AG09309 (cell line): Measurements from ENCODE around the gene MATK.
A peak's percentile ranks its signal among the peaks of the same experiment; 100 is the strongest.
"Not testable (repeated sequence)": the region's sequence is repeated elsewhere in the genome, so short reads cannot be mapped to it uniquely, and the experiment has no call there.

Experiments
- DNase-seq: peaks from one replicate; pipeline ENCODE4 v3.0.0-alpha.2; 2010; ENCODE audit warnings: low read depth
- H3K4me3 ChIP-seq: 2 replicates; pipeline ENCODE4 v1.5.1; 2011; ENCODE audit warnings: mild to moderate bottlenecking, low read depth, low read length, moderate library complexity; ENCODE audit not compliant: control insufficient read depth
- CTCF ChIP-seq: IDR thresholded peaks from 2 replicates; pipeline ENCODE4 v1.5.1; 2011; ENCODE audit warnings: mild to moderate bottlenecking, low read depth, low read length, inconsistent platforms; ENCODE audit not compliant: insufficient read depth, control insufficient read depth; ENCODE audit errors: missing control alignments

MATK gene

DNA sequence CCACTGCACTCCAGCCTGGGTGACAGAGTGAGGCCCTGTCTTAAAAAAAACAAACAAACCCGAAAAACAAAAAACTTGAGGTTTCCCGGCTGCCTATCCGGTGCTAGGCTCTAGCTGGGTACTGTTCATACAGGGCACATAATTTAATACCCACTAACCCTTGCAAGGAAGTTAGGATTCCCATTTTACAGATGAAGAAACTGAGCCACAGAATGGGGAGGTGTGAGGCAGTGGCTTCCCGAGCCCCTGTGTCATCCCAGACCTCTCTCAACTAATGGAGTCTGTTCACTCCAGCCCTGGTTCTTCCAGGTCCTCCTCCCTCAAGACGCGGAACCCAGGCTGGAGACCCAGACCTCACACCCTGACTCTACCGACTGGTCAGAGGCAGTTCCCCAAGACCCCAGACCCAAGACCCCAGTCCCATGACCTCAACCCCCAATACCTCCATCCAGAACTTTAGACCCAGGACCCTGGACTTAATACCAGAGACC lies 25.3 kb downstream of the MATK start:
- DNase-seq: no peak
- peak overlapping the region; percentile 72 for H3K4me3 ChIP-seq
- no peak for TF ChIP-seq CTCF

GRCh38 chr19:3759482-3760254 lies 26.5 kb downstream of the MATK start:
- TF ChIP-seq CTCF: no peak
- no peak overlapping the region for H3K4me3 ChIP-seq
- no peak for DNase-seq

- H3K4me3 ChIP-seq, DNase-seq: not testable (repeated sequence)
Observed at GRCh38 chr19:3758297-3758696, 27.9 kb downstream of the MATK start.

DNA sequence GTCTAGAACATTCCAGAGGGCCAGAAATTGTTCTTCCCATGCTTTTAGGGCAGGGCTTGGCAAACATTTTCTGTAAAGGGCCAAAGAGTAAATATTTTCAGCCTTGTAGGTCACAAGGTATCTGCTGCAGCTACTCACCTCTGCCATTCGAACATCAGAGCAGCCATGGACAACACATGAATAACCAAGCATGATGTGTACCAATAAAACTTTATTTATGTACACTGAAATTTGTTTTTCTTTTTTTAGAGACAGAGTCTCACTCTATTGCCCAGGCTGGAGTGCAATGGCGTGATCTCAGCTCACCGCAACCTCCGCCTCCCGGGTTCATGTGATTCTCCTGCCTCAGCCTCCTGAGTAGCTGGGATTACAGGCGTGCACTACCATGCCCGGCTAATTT lies 28.5 kb downstream of the MATK start:
- not testable (repeated sequence) for H3K4me3 ChIP-seq, DNase-seq

DNA sequence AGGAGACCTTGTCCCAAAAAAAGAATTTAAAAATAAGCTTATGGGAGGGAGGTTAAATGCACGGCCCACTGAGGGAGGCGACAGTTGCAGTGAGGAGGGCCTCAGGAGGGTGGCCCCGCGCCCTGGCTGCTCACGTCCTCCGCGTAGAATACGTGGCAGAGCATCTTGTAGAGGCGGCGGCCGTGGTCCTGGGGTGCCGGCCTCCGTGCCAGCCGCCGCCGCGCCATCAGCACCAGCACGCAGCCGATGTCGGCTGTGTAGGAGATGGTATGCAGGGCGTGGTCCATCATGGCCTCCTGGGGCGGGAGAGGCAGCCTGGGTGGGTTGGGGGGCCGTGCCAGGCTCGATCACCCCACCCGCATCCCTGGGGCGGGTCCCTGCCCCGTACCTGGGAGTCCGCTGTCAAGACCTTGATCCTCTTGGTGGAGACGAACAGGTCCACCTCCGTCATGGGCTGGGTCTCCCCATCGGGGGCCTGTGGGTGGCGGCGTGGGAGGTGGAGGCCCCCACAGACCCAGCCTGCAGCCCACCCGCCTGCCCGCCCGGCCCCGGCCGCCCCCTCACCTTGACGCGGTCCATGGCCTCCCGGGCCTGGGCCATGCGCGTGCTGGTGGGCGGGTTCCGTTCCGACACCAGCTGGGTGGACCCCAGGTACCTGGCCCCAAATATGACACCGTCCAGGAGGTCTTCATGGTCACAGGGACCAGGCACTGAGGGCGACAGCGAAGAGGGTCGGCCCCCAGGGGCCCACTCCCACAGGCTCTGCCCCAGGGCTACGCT lies 32.4 kb downstream of the MATK start:
- no peak for TF ChIP-seq CTCF
- H3K4me3 ChIP-seq: no peak overlapping the region
- DNase-seq: no peak

GRCh38 chr19:3752492-3752891 lies 33.7 kb downstream of the MATK start:
- no peak for TF ChIP-seq CTCF
- DNase-seq: no peak
- H3K4me3 ChIP-seq: no peak overlapping the region

- TF ChIP-seq CTCF: no peak
- no peak for DNase-seq
- no peak overlapping the region for H3K4me3 ChIP-seq
Observed at GRCh38 chr19:3751236-3751635, 34.9 kb downstream of the MATK start.
